HG02943 (cell line): Measurements from ENCODE around the gene COL26A1.
"Not testable (repeated sequence)": the region's sequence is repeated elsewhere in the genome, so short reads cannot be mapped to it uniquely, and the experiment has no call there.

Experiments used
- ATAC-seq: cut with Tn5 transposase; IDR thresholded peaks from one replicate; pipeline ENCODE4 v1.9.1; 2021; ENCODE audit warnings: mild to moderate bottlenecking, low read depth, moderate library complexity; ENCODE audit not compliant: unreplicated experiment

COL26A1 gene

GRCh38 chr7:101546308-101546936 lies 183.7 kb downstream of the COL26A1 start:
- no peak for ATAC-seq

GRCh38 chr7:101547022-101547915 lies 184.6 kb downstream of the COL26A1 start:
- ATAC-seq = no peak

GRCh38 chr7:101547916-101548661 lies 185.4 kb downstream of the COL26A1 start:
- no peak for ATAC-seq

DNA sequence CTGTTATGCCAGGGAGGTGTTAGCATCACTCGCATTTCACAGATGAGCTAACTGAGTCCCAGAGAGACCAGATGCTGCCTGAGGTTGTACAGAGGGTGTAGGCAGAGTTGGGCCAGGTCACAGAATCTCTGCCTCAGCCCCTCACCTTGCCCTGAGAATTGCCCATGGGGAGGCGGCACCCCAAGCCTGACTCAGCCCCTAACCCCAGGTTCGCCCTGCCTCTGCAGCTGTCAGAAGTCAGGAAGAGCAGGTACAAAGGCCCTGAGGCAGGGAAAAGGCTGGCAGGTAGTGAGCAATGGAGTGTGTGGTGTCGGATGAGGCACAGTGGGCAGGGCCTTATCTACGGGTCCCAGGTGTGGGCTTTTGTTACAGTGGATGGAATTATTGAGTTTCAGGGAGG lies 187.1 kb downstream of the COL26A1 start:
- no peak for ATAC-seq

DNA sequence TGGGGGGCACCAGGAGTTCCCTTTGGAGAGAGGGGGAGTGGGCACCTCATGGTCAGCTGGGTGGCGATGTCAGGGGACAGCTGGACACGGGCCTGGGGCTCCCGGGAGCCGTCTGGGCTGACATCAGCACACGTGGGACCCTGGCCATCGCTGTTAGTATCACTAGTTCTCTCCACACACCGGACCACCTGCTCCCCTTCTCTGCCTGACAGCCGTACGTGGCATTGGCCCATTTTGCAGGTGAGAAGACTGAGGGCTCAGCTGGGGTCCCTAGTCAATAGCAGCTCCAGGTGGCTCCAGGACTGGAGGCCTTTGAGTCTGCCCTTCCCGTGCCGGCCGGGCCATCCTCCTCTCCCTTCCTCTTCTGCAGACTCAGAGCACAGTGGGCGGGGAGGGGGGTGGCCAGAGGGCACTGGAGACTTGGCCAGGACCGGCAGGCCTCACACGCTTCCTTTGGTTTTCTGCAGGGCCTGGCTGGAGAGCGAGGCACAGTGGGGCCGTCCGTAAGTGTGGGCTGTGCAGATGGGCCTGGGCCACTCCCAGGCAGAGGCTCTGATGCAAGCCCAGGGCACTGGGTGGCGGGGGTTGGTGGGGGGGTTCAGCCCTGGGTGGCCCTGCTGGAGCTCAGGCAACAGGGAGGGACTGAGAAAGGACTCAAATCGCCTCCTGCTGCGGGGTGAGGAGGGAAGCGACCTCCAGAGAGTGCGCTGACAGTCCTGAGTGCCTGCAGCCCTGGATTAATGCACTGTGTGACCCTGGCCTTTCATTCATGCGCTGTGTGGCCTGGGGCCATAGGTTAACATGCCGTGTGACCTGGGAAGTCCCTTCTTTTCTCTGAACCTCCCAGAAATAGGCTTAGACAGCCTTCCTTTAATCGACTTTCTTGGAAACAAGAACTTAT lies 188.2 kb downstream of the COL26A1 start:
- ATAC-seq = no peak

- no peak for ATAC-seq
Measured at GRCh38 chr7:101553018-101553770, 190.5 kb downstream of the COL26A1 start.

GRCh38 chr7:101553771-101554445 lies 191.2 kb downstream of the COL26A1 start:
- no peak for ATAC-seq

DNA sequence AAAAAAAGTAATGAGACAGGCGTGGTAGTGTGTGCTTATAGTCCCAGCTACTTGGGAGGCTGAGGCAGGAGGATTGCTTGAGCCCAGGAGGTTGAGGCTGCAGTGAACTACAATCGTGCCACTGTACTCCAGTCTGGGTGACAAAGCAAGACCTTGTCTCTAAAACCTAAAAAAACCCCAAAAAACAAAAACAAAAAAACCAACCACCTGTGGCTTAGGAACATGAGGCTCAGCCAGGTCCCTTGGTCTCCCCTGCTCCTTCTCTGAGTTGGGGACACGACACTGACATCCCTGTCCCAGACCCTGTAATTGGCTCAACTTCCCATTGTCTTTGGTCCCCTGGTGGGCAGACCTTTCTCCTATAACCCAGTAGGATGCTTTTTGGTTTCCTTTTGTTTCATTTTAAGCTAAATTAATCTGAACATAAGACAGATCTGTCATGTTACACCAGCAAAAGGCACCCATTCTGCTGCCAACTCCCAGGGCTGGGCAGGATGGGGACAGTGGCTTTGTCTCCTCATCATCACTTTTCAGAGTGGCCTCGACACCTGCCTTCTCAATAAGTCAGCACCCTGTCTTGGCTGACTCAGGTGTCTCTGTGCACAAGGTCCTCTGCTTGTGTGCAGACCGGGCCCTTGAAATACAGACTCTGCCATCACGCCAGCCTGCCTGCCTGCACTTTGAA lies 192.1 kb downstream of the COL26A1 start:
- no peak for ATAC-seq

DNA sequence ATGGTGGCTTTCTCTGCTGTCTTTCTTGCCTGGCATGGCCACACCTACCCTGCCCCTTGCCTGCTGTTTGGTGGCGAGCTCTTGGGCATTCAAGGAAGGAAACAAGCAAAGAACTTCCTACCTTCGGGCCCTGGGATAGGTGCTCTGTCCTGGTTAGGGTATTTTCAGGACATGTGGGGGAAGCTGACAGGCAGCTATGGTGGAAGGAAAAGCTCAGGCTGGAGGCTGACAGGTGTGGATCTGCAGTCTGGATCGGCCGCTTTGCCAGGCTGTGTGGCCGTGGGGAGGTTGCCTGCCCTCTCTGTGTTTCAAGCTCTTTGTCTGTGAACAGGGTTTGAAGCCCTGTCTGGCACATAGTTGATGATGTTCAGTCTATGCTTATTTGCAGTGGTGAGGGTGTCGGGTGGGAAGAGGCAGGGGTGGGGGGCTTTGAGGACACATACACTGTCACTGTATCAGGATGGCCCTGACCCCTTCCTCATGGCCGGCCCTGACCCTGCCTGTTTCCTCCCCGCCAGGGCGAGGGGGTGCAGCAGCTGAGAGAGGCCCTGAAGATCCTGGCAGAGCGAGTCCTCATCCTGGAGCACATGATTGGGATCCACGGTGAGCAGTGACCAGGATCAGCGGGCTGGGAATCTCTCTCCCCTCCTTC lies 192.7 kb downstream of the COL26A1 start:
- ATAC-seq = no peak

- ATAC-seq = no peak
Measured at GRCh38 chr7:101555921-101556275, 193.2 kb downstream of the COL26A1 start.

- ATAC-seq = no peak
Measured at GRCh38 chr7:101556453-101556968, 193.8 kb downstream of the COL26A1 start.

DNA sequence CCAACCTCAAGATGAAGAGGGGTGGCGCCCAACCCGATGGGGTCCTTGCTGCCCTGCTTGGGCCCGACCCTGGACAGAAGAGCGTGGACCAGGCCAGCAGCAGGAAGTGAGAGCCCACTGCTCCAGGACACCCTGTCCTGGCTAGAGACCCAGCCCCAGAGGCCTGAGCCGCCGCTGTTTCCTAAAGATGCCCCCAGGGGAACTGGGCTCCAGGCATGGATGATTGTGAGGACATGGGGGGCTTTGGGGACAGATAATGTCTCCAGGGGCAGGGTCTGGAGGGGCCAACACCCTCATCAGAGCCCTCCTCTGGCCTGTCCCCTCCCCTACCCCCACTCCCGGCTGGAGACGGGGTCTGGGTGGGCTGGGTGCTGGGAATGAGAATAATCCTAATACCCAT lies 194.7 kb downstream of the COL26A1 start:
- no peak for ATAC-seq

DNA sequence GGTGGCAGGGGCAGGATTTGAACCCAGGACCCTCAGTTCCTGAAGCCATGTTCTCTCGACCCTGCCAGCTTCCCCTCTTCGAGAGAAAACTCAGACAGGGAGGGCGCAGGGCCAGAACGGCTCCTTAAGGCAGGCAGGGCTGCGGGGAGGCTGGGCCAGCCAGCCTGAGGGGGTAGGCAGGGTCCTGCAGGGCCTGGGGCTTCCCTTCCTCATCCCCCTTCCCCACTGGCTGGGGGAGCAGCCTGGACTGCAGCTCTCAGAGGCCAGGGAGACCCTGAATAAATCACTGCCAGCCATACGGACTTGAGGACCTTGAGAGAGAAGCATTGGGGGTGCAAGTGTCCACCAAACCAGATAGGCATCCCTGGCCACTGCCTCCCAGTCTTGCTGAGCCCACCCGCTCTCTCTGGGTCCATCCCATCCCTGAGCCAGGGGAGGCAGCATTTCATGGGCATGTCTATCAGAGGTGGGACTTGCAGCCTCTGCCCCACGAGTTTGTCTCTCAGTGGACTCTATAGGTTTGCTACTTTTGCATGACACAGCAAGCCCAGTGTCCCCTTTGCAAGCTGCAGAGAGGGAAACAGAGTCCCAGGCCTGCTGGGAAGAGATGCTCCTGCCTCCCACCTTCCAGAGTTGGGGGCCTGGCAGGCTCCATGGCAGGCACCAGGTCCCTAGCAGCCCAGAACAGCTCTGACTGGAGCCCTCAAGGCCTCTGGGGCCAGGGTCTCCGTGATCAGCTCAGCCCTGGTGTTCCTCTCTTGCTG lies 195.5 kb downstream of the COL26A1 start:
- no peak for ATAC-seq

- ATAC-seq = no peak
Measured at GRCh38 chr7:101558742-101559325, 196.2 kb downstream of the COL26A1 start.

DNA sequence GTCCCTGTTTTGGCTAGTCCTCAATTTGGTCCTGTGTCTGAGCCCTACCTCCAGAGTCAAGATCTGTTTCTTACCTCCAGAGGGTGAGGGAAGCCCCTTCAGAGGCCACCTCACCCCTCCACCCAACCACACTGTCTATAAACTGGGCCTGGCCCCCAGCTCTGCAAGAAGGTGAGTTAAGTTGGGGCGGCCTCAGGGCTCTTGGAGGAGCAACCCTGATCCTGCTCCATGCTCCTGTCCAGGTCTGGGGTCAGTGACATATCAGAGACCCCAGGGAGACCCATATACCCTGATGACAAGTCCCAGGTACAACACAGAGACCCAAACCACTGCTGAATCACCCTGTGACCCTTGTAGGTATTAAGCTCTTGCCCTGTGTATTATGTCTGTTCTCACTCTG lies 196.9 kb downstream of the COL26A1 start:
- no peak for ATAC-seq

DNA sequence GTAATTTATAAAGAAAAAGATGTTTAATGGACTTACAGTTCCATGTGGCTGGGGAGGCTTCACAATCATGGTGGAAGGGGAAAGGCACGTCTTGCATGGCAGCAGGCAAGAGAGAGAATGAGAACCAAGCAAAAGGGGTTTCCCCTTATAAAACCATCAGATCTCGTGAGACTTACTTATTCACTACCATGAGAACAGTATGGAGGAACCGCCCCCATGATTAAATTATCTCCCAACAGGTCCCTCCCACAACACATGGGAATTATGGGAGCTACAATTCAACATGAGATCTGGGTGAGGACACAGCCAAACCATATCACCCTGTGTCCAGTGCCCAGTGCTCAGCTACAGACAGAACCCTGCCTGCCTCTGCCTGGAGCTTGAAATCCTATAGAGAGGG lies 197.3 kb downstream of the COL26A1 start:
- ATAC-seq = not testable (repeated sequence)

- ATAC-seq = no peak
Measured at GRCh38 chr7:101560856-101561255, 198.2 kb downstream of the COL26A1 start.
